Erythroblast (primary cell): Measurements from ENCODE around the gene ADH5.

Source experiments
- GATA1 ChIP-seq: IDR thresholded peaks from 2 replicates; pipeline ENCODE4 v1.6.1; 2011; ENCODE audit warnings: low read depth, mild to moderate bottlenecking, control low read depth, low read length, moderate library complexity
- POLR2A ChIP-seq: IDR thresholded peaks from 2 replicates; pipeline ENCODE4 v1.6.1; 2011; ENCODE audit warnings: mild to moderate bottlenecking, low read length

- TF ChIP-seq POLR2A (no peak), GATA1 (no peak)
Measured at GRCh38 chr4:99076292-99076976, 12.2 kb downstream of the ADH5 start.
